ENCODE results near the gene ARSI.
A peak's percentile ranks its signal among the peaks of the same experiment; 100 is the strongest.

ARSI gene

DNA sequence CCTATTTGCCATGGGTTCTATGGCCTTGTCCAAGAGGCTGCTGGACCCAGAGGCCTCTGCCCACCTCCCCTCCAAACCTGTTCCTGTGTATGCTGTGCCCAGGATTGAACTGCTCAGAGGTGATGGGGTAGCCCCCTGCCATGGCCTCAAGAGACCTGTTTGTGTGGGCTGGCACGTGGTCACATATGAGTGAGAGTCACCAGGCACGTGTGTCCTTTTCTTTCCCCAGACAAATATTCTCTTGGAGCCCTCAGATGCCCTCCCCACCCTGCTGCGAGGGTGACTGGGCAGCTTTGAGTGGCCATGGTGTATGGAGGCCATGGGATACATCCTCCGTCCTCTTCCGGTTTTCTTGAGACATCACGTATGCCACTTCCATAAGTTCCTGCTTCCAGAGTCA, 43.9 kb upstream of the ARSI start:
- peak overlapping the region; percentile 72 for H3K27ac Mint-ChIP-seq
- TF ChIP-seq, protein P1, sequence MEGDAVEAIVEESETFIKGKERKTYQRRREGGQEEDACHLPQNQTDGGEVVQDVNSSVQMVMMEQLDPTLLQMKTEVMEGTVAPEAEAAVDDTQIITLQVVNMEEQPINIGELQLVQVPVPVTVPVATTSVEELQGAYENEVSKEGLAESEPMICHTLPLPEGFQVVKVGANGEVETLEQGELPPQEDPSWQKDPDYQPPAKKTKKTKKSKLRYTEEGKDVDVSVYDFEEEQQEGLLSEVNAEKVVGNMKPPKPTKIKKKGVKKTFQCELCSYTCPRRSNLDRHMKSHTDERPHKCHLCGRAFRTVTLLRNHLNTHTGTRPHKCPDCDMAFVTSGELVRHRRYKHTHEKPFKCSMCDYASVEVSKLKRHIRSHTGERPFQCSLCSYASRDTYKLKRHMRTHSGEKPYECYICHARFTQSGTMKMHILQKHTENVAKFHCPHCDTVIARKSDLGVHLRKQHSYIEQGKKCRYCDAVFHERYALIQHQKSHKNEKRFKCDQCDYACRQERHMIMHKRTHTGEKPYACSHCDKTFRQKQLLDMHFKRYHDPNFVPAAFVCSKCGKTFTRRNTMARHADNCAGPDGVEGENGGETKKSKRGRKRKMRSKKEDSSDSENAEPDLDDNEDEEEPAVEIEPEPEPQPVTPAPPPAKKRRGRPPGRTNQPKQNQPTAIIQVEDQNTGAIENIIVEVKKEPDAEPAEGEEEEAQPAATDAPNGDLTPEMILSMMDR (IDR thresholded peaks at IDR 0.05): no peak
- H3K36me3 Mint-ChIP-seq (ENCODE audit: low read depth): no peaks in the 10 kb centered on the region
- DNase-seq: no peak
- H3K4me3 Mint-ChIP-seq: no peak overlapping the region
- H3K9me3 Mint-ChIP-seq: no peaks in the 10 kb centered on the region
- peaks cover 6% of the 10 kb centered on the region for H3K27me3 Mint-ChIP-seq (ENCODE audit: low read depth, poor library complexity)
- H3K4me1 Mint-ChIP-seq: peaks cover 51% of the 10 kb centered on the region

DNA sequence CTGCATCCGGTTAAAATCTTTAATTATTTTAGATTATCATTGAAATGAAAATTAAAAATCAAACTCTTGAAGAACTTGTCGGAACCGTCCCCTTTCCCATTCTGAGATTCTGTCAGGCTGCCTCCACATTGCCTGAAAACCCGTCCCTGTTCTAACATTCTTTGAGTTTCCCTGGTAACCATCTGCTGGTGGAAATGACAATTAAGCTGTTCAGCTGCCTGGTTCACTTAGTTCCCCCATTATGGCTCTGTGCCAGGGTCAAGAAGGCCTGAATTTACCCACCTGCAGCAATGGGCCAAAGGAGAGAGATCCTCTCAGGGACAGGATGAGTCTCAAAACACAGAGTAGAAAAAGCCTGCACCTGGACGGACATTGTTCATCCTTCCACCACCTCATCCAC, 43.0 kb upstream of the ARSI start:
- Mint-ChIP-seq H3K27ac (no peak overlapping the region), H3K27me3 (ENCODE audit: low read depth, poor library complexity) (peaks cover 6% of the 10 kb centered on the region), H3K36me3 (ENCODE audit: low read depth) (no peaks in the 10 kb centered on the region), H3K4me3 (no peak overlapping the region), H3K4me1 (peaks cover 47% of the 10 kb centered on the region), H3K9me3 (no peaks in the 10 kb centered on the region)
- no peak for DNase-seq
- TF ChIP-seq, protein P1 (IDR thresholded peaks at IDR 0.05): no peak

DNA sequence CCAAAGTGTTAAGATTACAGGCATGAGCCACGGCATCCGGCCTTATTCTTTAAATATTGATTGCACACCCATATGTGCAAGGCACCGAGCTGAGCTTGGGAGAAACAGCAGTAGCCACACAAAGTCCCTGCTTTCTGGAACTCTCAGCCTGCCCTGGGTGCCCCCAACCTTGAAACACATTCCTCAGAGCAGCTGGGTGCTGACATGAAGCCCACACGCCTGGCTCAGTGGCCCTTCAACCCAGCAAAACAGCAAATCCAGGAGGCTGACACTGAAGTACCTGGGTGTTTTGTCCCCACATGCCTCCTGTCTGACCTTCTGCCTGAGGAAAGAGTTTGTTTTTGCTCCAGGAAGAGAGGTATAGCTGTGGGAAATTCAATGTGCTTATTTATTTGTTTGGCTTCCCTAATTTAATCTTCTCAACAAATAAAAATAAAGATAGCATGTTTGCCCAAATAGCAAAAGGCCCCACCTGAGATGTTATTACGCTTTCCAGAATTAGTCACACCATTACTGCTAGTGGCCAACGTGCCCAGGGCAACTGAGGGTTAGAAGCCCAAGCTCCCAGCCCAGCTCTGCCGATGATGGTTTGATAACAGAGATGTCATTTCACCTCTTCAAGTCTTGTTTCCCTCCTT, 41.4 kb upstream of the ARSI start:
- Mint-ChIP-seq H3K4me3 (no peak overlapping the region), H3K9me3 (no peaks in the 10 kb centered on the region), H3K36me3 (ENCODE audit: low read depth) (no peaks in the 10 kb centered on the region), H3K4me1 (peaks cover 46% of the 10 kb centered on the region), H3K27me3 (ENCODE audit: low read depth, poor library complexity) (peaks cover 6% of the 10 kb centered on the region), H3K27ac (no peak overlapping the region)
- DNase-seq: no peak
- TF ChIP-seq, protein P1 (IDR thresholded peaks at IDR 0.05): no peak

DNA sequence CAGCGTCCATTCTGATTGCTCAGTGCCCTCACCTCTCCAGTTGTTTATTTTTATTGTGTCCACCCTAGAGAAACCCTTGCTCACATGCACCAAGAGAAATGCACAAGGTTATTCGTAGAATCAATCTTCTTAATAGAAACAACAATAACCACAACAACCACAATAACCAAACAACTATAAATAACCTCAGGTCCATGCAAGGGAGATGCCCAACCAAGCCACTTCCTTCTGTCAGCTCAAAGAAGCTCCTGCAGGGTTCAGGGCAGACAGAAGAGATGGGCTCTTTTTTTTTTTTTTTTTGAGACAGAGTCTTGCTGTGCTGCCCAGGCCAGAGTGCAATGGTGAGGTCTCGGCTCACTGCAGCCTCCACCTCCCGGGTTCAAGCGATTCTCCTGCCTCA, 39.9 kb upstream of the ARSI start:
- Mint-ChIP-seq H3K27me3 (ENCODE audit: low read depth, poor library complexity) (peaks cover 6% of the 10 kb centered on the region), H3K36me3 (ENCODE audit: low read depth) (no peaks in the 10 kb centered on the region), H3K4me1 (peaks cover 44% of the 10 kb centered on the region), H3K9me3 (no peaks in the 10 kb centered on the region), H3K27ac (no peak overlapping the region), H3K4me3 (no peak overlapping the region)
- TF ChIP-seq, protein P1 (IDR thresholded peaks at IDR 0.05): no peak
- no peak for DNase-seq

DNA sequence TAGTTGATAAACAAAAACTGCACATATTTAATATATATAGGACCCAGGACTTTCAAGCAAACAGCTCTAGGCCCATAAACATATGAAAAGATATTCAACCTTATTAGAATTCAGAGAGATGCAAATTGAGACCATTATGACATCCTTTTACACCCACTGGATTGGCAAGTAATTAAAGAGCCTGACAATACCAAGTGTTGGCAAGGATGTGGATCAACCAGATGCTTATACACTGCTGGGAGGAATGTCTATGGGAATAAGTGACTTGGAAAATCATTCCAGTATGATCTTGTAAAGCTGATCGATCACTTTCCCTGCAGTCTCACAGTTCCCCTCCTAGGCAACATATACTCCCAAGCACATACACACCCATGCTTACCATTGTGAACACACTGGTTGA, 39.3 kb upstream of the ARSI start:
- H3K36me3 Mint-ChIP-seq (ENCODE audit: low read depth): no peaks in the 10 kb centered on the region
- TF ChIP-seq, protein P1 (IDR thresholded peaks at IDR 0.05): no peak
- peaks cover 3% of the 10 kb centered on the region for H3K27me3 Mint-ChIP-seq (ENCODE audit: low read depth, poor library complexity)
- no peak for DNase-seq
- H3K4me3 Mint-ChIP-seq: no peak overlapping the region
- no peak overlapping the region for H3K27ac Mint-ChIP-seq
- peaks cover 38% of the 10 kb centered on the region for H3K4me1 Mint-ChIP-seq
- H3K9me3 Mint-ChIP-seq: no peaks in the 10 kb centered on the region

DNA sequence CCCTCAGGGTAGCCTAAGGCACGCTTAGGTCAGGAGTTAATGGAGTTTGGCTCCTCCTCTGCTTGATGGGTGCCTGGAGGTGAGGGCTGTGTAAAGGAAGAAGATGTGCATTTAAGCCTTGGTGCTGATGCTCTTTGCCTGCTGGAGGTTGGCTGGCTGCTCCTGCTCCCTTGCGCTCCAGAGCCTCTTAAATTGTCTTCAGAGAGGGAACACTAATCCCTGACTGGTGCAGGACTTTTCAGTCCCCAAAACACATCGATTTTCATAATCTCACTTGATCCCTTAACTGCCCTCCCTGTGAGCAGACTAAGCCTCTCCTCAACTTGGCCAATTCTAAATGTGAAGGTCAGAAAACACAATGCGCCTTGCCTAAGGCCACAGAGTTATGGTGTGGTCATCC, 38.6 kb upstream of the ARSI start:
- Mint-ChIP-seq H3K4me3 (no peak overlapping the region), H3K27ac (no peak overlapping the region), H3K36me3 (ENCODE audit: low read depth) (no peaks in the 10 kb centered on the region), H3K9me3 (no peaks in the 10 kb centered on the region), H3K27me3 (ENCODE audit: low read depth, poor library complexity) (peaks cover 3% of the 10 kb centered on the region), H3K4me1 (peaks cover 33% of the 10 kb centered on the region)
- no peak for DNase-seq
- TF ChIP-seq, protein P1 (IDR thresholded peaks at IDR 0.05): no peak

Measured in nephron progenitor cell (in vitro differentiated cells).